ENCODE data around the gene TXNIP.
A peak's percentile ranks its signal among the peaks of the same experiment; 100 is the strongest.

Gene TXNIP

DNA sequence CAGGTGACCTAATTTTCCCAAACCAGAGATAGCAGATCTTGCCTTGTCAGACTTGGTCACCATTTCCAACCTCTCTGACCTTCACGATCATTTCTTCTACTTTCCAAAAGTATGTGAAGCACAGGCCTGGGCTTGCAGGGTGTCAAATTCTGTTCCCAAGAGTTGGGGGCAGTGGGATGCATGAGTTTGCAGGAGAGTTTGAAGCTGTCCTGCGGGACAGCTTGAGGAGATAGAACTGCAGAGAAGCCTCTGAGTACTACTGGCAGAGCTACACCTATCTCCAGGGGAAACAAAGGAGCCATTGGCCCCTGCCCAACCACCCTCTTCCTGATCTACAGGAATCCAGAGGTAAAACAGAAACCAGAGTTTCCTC, 11.3 kb downstream of the TXNIP start:
- DNase-seq (ENCODE audit: low read depth), result no peak

GRCh38 chr1:145983960-145984830, 12.2 kb downstream of the TXNIP start:
- DNase-seq (ENCODE audit: low read depth), result no peak

DNA sequence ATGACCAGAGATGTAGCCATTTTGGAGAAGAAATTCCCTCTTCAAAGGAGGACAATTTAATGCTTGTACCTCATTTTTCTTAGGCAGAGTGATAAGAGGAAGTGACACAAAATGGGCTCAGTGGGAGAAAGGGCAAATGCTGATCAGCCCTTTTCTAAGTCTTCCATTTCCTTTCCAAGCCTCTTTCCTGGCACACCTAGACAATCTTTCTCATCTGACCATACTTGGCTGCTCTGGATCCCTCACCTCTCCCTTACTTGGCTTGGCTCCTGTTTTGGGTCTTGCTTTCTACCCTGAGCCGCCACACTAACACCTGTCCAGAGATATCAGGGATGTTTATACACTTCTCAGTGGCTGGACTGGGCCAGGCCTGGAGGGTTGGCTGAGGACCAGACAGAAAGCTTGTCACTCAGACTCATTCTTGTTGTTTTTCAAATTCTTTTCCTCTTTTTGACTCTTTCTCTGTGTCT, 13.1 kb downstream of the TXNIP start:
- DNase-seq (ENCODE audit: low read depth), result no peak

DNA sequence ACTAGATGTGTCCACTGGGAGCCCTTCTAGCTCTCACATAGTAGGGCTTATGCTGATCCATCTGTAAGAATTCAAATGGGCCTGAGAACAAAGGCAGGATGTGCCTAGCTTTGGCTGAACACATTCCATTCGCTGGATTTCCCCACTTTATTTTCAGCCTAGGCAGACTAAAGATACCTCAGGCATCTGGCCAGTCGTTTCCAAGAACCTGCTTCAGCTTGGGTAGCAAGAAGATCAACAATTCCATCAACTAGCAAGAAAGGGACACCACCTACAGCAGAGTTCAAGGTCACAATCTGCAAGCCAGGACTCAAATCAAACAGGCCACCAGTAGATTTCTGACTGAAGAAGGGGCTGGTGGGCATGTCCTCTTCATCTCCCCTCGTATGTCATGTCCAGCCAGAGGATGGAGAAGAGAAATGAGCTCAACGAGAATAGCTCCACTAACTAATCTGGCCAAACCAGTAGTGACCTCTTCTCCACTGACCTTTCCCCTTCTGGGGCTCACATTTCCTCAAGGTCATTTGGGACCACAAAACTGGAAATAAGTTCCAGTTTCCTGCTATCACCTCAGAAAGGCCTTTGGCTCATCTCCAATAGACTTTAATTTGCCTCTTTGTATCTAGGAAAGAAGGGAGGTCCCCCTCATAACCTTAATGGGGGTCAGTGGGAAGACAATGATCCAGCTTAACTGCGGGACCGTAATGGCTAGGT, 14.2 kb downstream of the TXNIP start:
- no peak for DNase-seq (ENCODE audit: low read depth)

- DNase-seq (ENCODE audit: low read depth), result no peak
Measured at GRCh38 chr1:145980457-145980994, 15.9 kb downstream of the TXNIP start.

GRCh38 chr1:145979746-145980456, 16.5 kb downstream of the TXNIP start:
- DNase-seq (ENCODE audit: low read depth), result no peak

GRCh38 chr1:145978854-145979745, 17.3 kb downstream of the TXNIP start:
- DNase-seq (ENCODE audit: low read depth), result peak; percentile 70

- DNase-seq (ENCODE audit: low read depth), result no peak
Measured at GRCh38 chr1:145978471-145978853, 17.9 kb downstream of the TXNIP start.

GRCh38 chr1:145977486-145978470, 18.6 kb downstream of the TXNIP start:
- no peak for DNase-seq (ENCODE audit: low read depth)

GRCh38 chr1:145977016-145977415, 19.4 kb downstream of the TXNIP start:
- no peak for DNase-seq (ENCODE audit: low read depth)

DNA sequence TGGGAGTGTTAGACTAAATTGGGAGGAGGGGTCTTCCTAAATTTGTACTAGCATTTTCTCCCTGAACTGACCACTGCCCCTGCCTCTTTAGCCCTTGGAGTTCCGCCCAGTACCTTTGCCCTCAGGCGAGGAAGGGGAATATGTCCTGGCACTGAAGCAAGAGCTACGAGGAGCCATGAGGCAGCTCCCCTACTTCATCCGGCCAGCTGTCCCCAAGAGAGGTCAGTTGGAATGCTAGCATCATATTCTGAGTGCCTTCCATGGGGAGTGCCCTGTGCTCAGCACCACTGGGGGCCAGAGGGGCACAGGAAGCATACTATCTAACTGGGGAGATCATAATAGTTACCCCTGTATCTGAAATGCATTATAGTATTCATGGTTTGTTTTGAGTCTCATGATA, 21.2 kb downstream of the TXNIP start:
- no peak for DNase-seq (ENCODE audit: low read depth)

- no peak for DNase-seq (ENCODE audit: low read depth)
Measured at GRCh38 chr1:145974721-145975120, 21.7 kb downstream of the TXNIP start.

- DNase-seq (ENCODE audit: low read depth), result no peak
Measured at GRCh38 chr1:145972580-145972979, 23.8 kb downstream of the TXNIP start.

DNA sequence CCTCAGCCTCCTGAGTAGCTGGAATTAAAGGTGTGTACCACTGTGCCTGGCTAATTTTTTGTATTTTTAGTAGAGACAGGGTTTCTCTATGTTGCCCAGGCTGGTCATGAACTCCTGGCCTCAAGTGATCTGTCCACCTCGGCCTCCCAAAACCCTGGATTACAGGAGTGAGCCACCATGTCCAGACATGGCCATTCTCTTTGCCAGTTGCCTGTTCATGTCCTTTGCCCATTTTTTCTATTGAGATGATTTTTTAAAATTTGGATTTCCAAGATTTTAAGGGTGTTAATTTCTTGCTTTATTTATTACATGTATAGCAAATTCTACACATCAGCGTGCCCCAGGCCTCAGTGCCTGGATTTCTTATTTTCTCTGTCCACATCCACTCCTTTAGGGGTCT, 29.1 kb downstream of the TXNIP start:
- no peak for DNase-seq (ENCODE audit: low read depth)

DNA sequence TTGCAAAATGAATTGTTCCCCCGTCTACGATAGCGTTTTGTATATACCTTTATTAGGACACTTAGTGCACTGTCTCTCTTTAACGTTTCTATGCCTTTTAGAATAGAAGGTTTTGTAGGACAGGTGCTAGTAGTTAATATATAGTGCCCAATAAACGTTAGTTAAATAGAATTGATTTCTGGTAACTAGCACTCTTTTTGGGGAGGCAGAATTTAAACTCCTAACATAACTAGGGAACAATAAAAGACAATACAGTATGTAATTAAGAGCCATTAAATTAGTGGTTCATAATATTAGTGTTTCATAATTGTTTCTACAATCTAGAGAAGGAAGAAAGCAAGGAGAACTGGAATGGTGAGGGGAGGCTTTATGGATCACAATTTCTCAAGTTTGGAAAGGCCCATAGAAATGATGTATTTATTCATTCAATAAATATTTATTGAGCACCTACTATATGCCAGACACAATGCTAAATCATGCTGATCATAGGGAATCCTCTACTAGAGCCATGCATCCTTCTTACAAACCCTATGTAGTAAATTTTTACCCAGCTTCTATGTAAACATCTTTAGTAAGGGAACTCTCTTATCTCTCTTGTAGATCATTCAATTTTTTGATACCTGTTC, 31.1 kb downstream of the TXNIP start:
- DNase-seq (ENCODE audit: low read depth), result no peak

- peak; percentile 84 for DNase-seq (ENCODE audit: low read depth)
Measured at GRCh38 chr1:145964328-145965118, 31.9 kb downstream of the TXNIP start, which contains the start of the genes ANKRD34A and POLR3GL. Gene ANKRD34A (minus strand): TSS chr1:145964575. CDS start chr1:145961759, 2,816 bp downstream. Gene POLR3GL (plus strand): TSS chr1:145964690. CDS start chr1:145974866, 10,176 bp downstream.

DNA sequence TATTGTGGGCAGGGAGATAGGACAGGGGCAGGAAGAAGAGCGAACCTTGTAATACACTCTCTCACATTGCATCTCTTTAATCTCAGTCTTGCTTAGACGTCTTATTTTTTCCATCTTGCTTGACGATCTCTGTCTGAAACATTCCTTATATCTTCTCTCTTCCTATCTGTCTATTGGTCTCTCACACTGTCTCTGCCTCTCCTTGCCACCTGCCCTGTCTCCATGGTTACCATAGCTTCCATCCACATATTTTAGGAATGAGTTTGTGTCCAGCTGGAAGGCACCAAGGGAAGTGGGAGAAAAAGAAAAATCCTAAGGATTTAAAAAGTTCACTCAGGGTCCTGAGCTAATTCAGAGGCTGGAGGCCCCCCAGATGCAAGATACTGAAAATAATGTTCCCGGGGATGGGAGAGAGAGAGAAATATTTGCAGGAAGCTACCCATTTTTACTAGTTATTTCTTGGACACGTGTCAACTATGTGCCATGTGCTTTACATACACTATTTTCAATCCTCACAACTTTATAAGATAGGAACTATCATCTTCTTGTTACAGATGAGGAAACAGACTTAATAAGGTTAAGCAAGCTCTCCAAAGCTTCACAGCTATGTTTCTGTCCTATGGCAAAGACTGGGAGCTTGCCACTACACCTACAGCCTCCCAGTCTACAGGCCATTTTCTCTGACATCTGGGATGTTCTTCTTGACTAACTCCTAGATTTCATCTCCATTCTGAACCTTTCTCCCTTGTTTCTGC, 32.9 kb downstream of the TXNIP start:
- no peak for DNase-seq (ENCODE audit: low read depth)
